Adrenal gland (tissue), 5 donors: ENCODE measurements around the gene SLC35E2B.

Experiments used
- POLR2A ChIP-seq, 2 donors: fragments of 450-650 bp; IDR thresholded peaks; one replicate each; pipeline ENCODE4 v1.6.1; 2017; ENCODE audit warnings: antibody characterized with exemption in 2 of 2, mild to moderate bottlenecking in 2 of 2, moderate library complexity in 1 of 2
- TF ChIP-seq, protein P1 (sequence below), 6 experiments: fragments of 450-650 bp in 4 of 6; fragments of 200-600 bp in 2 of 6; sonication (generic) in 1 of 6; IDR thresholded peaks; 1 replicate in 5 of 6; 2 replicates in 1 of 6; pipeline versions ENCODE4 v1.5.1 to v1.8.0; 2016 to 2021; ENCODE audit warnings: antibody characterized with exemption in 6 of 6, mild to moderate bottlenecking in 2 of 6, moderate library complexity in 1 of 6
- donor health status: DM: no; HTN: no; CAD: no.

DNA sequence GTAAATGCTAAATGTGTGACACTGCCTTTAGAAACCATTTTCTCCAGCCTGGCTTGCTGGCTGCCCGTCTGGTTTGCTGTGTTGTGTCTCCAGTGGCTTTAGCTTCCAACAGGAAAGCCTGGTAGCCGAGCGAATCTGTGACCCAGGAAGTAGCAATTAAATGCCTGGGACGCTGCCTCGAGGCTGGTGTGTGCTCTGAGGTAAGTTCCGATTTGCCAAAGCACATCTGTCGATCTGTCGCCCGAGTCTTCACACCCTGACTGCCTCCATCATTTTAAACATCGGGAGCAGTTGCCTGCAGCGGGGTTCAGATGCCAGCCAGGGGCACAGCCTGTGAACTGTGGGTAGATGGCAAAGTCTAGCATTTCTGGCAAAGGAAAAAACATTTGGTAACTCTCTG, 75.1 kb downstream of the SLC35E2B start:
- TF ChIP-seq, protein P1, sequence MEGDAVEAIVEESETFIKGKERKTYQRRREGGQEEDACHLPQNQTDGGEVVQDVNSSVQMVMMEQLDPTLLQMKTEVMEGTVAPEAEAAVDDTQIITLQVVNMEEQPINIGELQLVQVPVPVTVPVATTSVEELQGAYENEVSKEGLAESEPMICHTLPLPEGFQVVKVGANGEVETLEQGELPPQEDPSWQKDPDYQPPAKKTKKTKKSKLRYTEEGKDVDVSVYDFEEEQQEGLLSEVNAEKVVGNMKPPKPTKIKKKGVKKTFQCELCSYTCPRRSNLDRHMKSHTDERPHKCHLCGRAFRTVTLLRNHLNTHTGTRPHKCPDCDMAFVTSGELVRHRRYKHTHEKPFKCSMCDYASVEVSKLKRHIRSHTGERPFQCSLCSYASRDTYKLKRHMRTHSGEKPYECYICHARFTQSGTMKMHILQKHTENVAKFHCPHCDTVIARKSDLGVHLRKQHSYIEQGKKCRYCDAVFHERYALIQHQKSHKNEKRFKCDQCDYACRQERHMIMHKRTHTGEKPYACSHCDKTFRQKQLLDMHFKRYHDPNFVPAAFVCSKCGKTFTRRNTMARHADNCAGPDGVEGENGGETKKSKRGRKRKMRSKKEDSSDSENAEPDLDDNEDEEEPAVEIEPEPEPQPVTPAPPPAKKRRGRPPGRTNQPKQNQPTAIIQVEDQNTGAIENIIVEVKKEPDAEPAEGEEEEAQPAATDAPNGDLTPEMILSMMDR (IDR thresholded peaks at IDR 0.05) = no peak
- TF ChIP-seq POLR2A (IDR thresholded peaks at IDR 0.05) = no peak
